K562 (cell line): ENCODE measurements around the gene POLE2. TPM values are rescaled to one million over a fixed set of nuclear protein-coding genes. Genes with fewer than 3 reads are reported as not detected.

ENCODE experiments used
- ARNT ChIP-seq, 2 experiments: fragments of 450-650 bp; IDR thresholded peaks; 2 replicates each; pipeline ENCODE4 v1.6.1; 2016; ENCODE audit warnings: mild to moderate bottlenecking in 1 of 2
- ATF4 ChIP-seq: fragments of 450-650 bp; formaldehyde crosslinking; IDR thresholded peaks from 2 replicates; pipeline ENCODE4 v1.4.0; 2022; ENCODE audit warnings: mild to moderate bottlenecking, moderate library complexity
- CTBP1 ChIP-seq: fragments of 450-650 bp; IDR thresholded peaks from 2 replicates; pipeline ENCODE4 v1.6.1; 2016; ENCODE audit warnings: borderline replicate concordance
- DDX20 ChIP-seq: fragments of 450-650 bp; IDR thresholded peaks from 2 replicates; pipeline ENCODE4 v1.6.1; 2016; ENCODE audit warnings: missing genetic modification characterization, low read depth, mild to moderate bottlenecking, missing compliant biosample characterization, moderate library complexity
- E2F8 ChIP-seq: fragments of 450-650 bp; IDR thresholded peaks from 2 replicates; pipeline ENCODE4 v1.7.1; 2018; ENCODE audit warnings: mild to moderate bottlenecking, low read depth; ENCODE audit not compliant: partially characterized antibody
- ELF2 ChIP-seq: fragments of 250-450 bp; sonication (Bioruptor Pico); IDR thresholded peaks from 2 replicates; pipeline ENCODE4 v1.5.0; 2021; ENCODE audit warnings: mild to moderate bottlenecking
- FOXP1 ChIP-seq: sonication (generic); formaldehyde crosslinking; IDR thresholded peaks from 2 replicates; pipeline ENCODE4 v1.8.0; 2022; ENCODE audit warnings: mild to moderate bottlenecking, missing genetic modification reagents
- HNRNPLL ChIP-seq: fragments of 200-400 bp; formaldehyde crosslinking; IDR thresholded peaks from 2 replicates; pipeline ENCODE4 v1.6.1; 2017; ENCODE audit warnings: low read length, low read depth, mild to moderate bottlenecking; ENCODE audit not compliant: poor library complexity, severe bottlenecking
- ID3 ChIP-seq, 2 experiments: fragments of 250-450 bp in 1 of 2; fragments of 450-650 bp in 1 of 2; sonication (Bioruptor Pico) in 1 of 2; IDR thresholded peaks; 2 replicates each; pipeline versions ENCODE4 v1.6.1 to v1.8.0; 2016 to 2021; ENCODE audit warnings: mild to moderate bottlenecking in 2 of 2, moderate library complexity in 2 of 2, missing compliant biosample characterization in 1 of 2, missing genetic modification characterization in 1 of 2
- ILF3 ChIP-seq: fragments of 450-650 bp; IDR thresholded peaks from 2 replicates; pipeline ENCODE4 v1.6.1; 2018; ENCODE audit warnings: antibody characterized with exemption, mild to moderate bottlenecking, moderate library complexity, borderline replicate concordance
- MCM2 ChIP-seq: fragments of 450-650 bp; IDR thresholded peaks from 2 replicates; pipeline ENCODE4 v1.6.1; 2017; ENCODE audit warnings: low read depth, mild to moderate bottlenecking
- MYC ChIP-seq, 2 experiments: fragments of 250-450 bp in 1 of 2; sonication (Bioruptor Pico) in 1 of 2; IDR thresholded peaks; 2 replicates each; pipeline versions ENCODE4 v1.5.1 to v1.6.1; 2012 to 2021; ENCODE audit warnings: low read depth in 2 of 2, borderline replicate concordance in 1 of 2, improper control_type of control experiment in 1 of 2, low read length in 1 of 2, mild to moderate bottlenecking in 1 of 2, moderate library complexity in 1 of 2
- NCOR1 ChIP-seq: fragments of 450-650 bp; IDR thresholded peaks from 2 replicates; pipeline ENCODE4 v1.6.1; 2016; ENCODE audit warnings: mild to moderate bottlenecking, moderate library complexity
- NUFIP1 ChIP-seq: fragments of 450-650 bp; IDR thresholded peaks from 2 replicates; pipeline ENCODE4 v1.6.1; 2018; ENCODE audit not compliant: partially characterized antibody
- PHB2 ChIP-seq: fragments of 450-650 bp; IDR thresholded peaks from 2 replicates; pipeline ENCODE4 v1.6.1; 2017; ENCODE audit warnings: low read depth
- POLR3A ChIP-seq: IDR thresholded peaks from 2 replicates; pipeline ENCODE4 v1.6.1; 2011; ENCODE audit warnings: borderline replicate concordance, mild to moderate bottlenecking, moderate library complexity; ENCODE audit not compliant: insufficient read length, insufficient read depth; ENCODE audit errors: extremely low read depth
- RCOR1 ChIP-seq, 2 experiments: IDR thresholded peaks; 2 replicates each; pipeline ENCODE4 v1.6.1; 2012; ENCODE audit warnings: low read depth in 2 of 2, low read length in 2 of 2, borderline replicate concordance in 1 of 2, improper control_type of control experiment in 1 of 2
- THRAP3 ChIP-seq: fragments of 450-650 bp; IDR thresholded peaks from 2 replicates; pipeline ENCODE4 v1.6.1; 2016; ENCODE audit warnings: mild to moderate bottlenecking, inconsistent platforms, borderline replicate concordance
- TOE1 ChIP-seq, 2 experiments: fragments of 450-650 bp in 1 of 2; sonication (generic) in 1 of 2; formaldehyde crosslinking in 1 of 2; IDR thresholded peaks; 2 replicates each; pipeline versions ENCODE4 v1.7.1 to v1.8.0; 2016 to 2022; ENCODE audit warnings: borderline replicate concordance in 2 of 2, mild to moderate bottlenecking in 2 of 2, antibody characterized with exemption in 1 of 2, inconsistent platforms in 1 of 2, low read depth in 1 of 2, missing genetic modification reagents in 1 of 2, moderate library complexity in 1 of 2
- ZNF124 ChIP-seq: sonication (generic); formaldehyde crosslinking; IDR thresholded peaks from 2 replicates; pipeline ENCODE4 v1.8.1; 2022; ENCODE audit warnings: missing genetic modification reagents
- ZNF212 ChIP-seq: fragments of 450-650 bp; formaldehyde crosslinking; IDR thresholded peaks from 2 replicates; pipeline ENCODE4 v1.4.0; 2020; ENCODE audit warnings: mild to moderate bottlenecking
- ZNF23 ChIP-seq: fragments of 250-450 bp; sonication (Bioruptor Pico); IDR thresholded peaks from 2 replicates; pipeline ENCODE4 v1.4.0; 2020; ENCODE audit warnings: mild to moderate bottlenecking
- ZNF695 ChIP-seq: fragments of 450-650 bp; formaldehyde crosslinking; IDR thresholded peaks from 2 replicates; pipeline ENCODE4 v1.4.0; 2020; ENCODE audit warnings: mild to moderate bottlenecking, moderate library complexity
- ZZZ3 ChIP-seq: fragments of 450-650 bp; IDR thresholded peaks from 2 replicates; pipeline ENCODE4 v1.6.1; 2016; ENCODE audit warnings: antibody characterized with exemption, mild to moderate bottlenecking, moderate library complexity
- polyA plus RNA-seq, 8 experiments: library from polyadenylated mRNA; depleted of rRNA in 4 of 8; stranded (reverse) in 5 of 8; unstranded in 3 of 8; fragments of >200 nt; fragmentation: Nextera tagmentation in 2 of 8; fragmentation: Illumina TruSeq in 1 of 8; extraction: Ambion mirVana in 2 of 8; extraction: Trizol in 1 of 8; gene quantifications; 2 replicates each; pipeline versions ENCODE4 v1.2.1 to v1.2.3, GENCODE V29; 2011 to 2014; ENCODE audit warnings: inconsistent platforms in 1 of 8, missing spikeins in 1 of 8
- total RNA-seq, 7 experiments: library from RNA; depleted of rRNA in 6 of 7; stranded (reverse); fragments of >200 nt in 6 of 7; fragmentation: Illumina TruSeq in 2 of 7; extraction: Trizol in 2 of 7; gene quantifications; 2 replicates each; pipeline versions ENCODE4 v1.2.1 to v1.2.3, GENCODE V29; 2011 to 2021; ENCODE audit warnings: low replicate concordance in 1 of 7

The POLE2 gene
- total and polyA plus RNA-seq, 9 of the 15 experiments (the other 6 are each of a cell fraction or from before 2014, with no cell fraction given), result 30.7 to 78.4 (median 55.4) TPM

- TF ChIP-seq E2F8 (peak; percentile 56), ARNT (IDR thresholded peaks at IDR 0.05) (no peak), TOE1 (IDR thresholded peaks at IDR 0.05; ENCODE audit: borderline replicate concordance) (peak; percentile 58; the same call in 1 of the 2 replicates), TOE1 (CRISPR knock-in tag; IDR thresholded peaks at IDR 0.05; ENCODE audit: borderline replicate concordance, low read depth) (no peak), ZNF124 (CRISPR knock-in tag) (no peak), ZNF695 (CRISPR knock-in tag) (no peak), POLR3A (no peak), RCOR1 (IDR thresholded peaks at IDR 0.05; ENCODE audit: borderline replicate concordance in 1 of 2, low read depth in 2 of 2, low read length in 2 of 2) (no peak), ID3 (CRISPR knock-in tag; IDR thresholded peaks at IDR 0.05) (no peak), ID3 (tag; IDR thresholded peaks at IDR 0.05) (no peak), ILF3 (no peak), FOXP1 (peak; percentile 86), MYC (IDR thresholded peaks at IDR 0.05; ENCODE audit: low read depth, low read length) (peak; percentile 77), MYC (CRISPR knock-in tag; IDR thresholded peaks at IDR 0.05; ENCODE audit: borderline replicate concordance, low read depth) (no peak), HNRNPLL (peak; percentile 90), THRAP3 (no peak), ZNF23 (no peak), ZNF212 (CRISPR knock-in tag) (no peak), ZZZ3 (0 out of 2 replicates have a peak, but pooled peaks have one; percentile 59), ATF4 (CRISPR knock-in tag) (no peak), PHB2 (no peak), ELF2 (CRISPR knock-in tag) (no peak), NCOR1 (0 out of 2 replicates have a peak, but pooled peaks have one; percentile 32), DDX20 (tag) (no peak), CTBP1 (peak; percentile 34; the same call in 1 of the 2 replicates), MCM2 (no peak), NUFIP1 (no peak)
Measured at GRCh38 chr14:49598485-49599300, 89.3 kb downstream of the POLE2 start, which contains the start of gene LRR1 (continued).
